GOT3 (cell line): ENCODE data around the gene LBR.

Source experiments
- DNase-seq: peaks from one replicate; lab custom pipeline; 2025; ENCODE audit warnings: mixed read lengths; lab: John Stamatoyannopoulos, UW

Gene LBR

GRCh38 chr1:225445639-225446594, 18.1 kb upstream of the LBR start:
- no peak for DNase-seq

GRCh38 chr1:225442123-225442505, 14.3 kb upstream of the LBR start:
- no peak for DNase-seq

GRCh38 chr1:225441314-225442122, 13.7 kb upstream of the LBR start:
- no peak for DNase-seq

GRCh38 chr1:225440380-225441221, 12.8 kb upstream of the LBR start:
- no peak for DNase-seq

- DNase-seq: no peak
Observed at GRCh38 chr1:225437710-225438437, 10.0 kb upstream of the LBR start.

- no peak for DNase-seq
Observed at GRCh38 chr1:225435957-225436392, 8.1 kb upstream of the LBR start.

GRCh38 chr1:225435487-225435886, 7.6 kb upstream of the LBR start:
- no peak for DNase-seq

GRCh38 chr1:225435076-225435475, 7.2 kb upstream of the LBR start:
- DNase-seq: no peak

GRCh38 chr1:225434046-225434445, 6.2 kb upstream of the LBR start:
- no peak for DNase-seq

- no peak for DNase-seq
Observed at GRCh38 chr1:225431081-225431863, 3.4 kb upstream of the LBR start.

GRCh38 chr1:225430301-225430700, 2.5 kb upstream of the LBR start:
- no peak for DNase-seq

GRCh38 chr1:225428881-225429455, 1.1 kb upstream of the LBR start:
- DNase-seq: no peak

GRCh38 chr1:225428068-225428880, 436 bp upstream of the LBR start:
- peak; percentile 37 for DNase-seq

- no peak for DNase-seq
Observed at GRCh38 chr1:225426395-225427234, 1.2 kb downstream of the LBR start.

GRCh38 chr1:225425201-225425786, 2.5 kb downstream of the LBR start:
- DNase-seq: no peak

- no peak for DNase-seq
Observed at GRCh38 chr1:225424562-225425200, 3.2 kb downstream of the LBR start.

GRCh38 chr1:225423518-225423855, 4.4 kb downstream of the LBR start:
- no peak for DNase-seq
